A673 (cell line): ENCODE measurements around the gene SLC10A3.

Source experiments
- EZH2 ChIP-seq: fragments of 200-600 bp; sonication (generic); IDR thresholded peaks from 2 replicates; pipeline ENCODE4 v1.6.1; 2017; ENCODE audit warnings: borderline replicate concordance, low read depth, mild to moderate bottlenecking, mixed read lengths, antibody characterized with exemption, low read length; ENCODE audit not compliant: poor library complexity, severe bottlenecking
- TF ChIP-seq, protein P1 (sequence below): fragments of 300-800, 200-600 bp; sonication (generic); conservative IDR thresholded peaks from 2 replicates; pipeline ENCODE4 v1.5.1; 2017; ENCODE audit warnings: low read depth, mild to moderate bottlenecking, antibody characterized with exemption, low read length, moderate library complexity, mixed read lengths

DNA sequence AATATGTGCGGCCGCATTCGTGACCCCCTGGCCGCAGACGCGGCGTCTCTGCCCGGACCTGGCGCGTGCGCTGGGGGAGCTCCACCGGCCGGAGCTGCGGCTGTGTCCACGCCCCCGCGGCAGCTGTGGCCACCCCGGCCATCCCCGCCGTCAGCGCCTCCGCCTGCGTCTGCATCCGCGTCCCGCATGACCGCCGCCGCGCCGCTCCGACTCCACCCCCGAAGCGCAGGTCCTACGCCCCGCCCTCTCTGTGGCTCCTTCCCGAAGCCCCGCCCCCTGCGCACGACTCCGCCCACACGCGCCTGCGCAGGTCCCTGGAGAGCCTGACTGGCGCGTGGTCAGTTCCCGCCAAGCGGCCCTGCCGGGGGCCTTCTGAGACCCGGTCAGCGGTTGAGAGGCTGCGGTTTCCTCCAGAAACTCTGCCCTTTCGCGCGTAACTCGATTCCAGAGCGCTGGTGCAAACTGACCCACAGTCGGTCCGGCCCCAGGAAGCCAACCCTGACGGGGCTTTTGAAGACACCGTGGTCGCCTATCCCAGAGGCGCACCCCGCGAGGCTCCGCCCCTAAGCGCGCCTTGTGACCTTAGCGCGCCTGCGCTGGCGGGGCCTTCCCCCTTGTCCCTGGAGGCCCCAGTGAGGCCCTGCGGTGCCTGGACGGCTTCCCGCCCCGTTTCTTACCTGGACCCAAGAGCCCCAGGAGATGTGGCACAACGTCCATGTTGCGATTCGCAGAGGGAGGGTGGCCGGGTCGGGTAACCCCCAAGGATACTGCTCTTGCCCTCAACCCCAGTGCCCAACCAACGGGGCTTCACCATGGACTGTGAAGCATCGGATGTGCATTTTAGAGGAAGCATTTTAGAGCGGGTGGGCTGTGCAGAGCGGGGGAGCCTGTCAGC lies 11.5 kb downstream of the SLC10A3 start, which contains the start of gene LAGE3:
- TF ChIP-seq, protein P1, sequence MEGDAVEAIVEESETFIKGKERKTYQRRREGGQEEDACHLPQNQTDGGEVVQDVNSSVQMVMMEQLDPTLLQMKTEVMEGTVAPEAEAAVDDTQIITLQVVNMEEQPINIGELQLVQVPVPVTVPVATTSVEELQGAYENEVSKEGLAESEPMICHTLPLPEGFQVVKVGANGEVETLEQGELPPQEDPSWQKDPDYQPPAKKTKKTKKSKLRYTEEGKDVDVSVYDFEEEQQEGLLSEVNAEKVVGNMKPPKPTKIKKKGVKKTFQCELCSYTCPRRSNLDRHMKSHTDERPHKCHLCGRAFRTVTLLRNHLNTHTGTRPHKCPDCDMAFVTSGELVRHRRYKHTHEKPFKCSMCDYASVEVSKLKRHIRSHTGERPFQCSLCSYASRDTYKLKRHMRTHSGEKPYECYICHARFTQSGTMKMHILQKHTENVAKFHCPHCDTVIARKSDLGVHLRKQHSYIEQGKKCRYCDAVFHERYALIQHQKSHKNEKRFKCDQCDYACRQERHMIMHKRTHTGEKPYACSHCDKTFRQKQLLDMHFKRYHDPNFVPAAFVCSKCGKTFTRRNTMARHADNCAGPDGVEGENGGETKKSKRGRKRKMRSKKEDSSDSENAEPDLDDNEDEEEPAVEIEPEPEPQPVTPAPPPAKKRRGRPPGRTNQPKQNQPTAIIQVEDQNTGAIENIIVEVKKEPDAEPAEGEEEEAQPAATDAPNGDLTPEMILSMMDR = no peak
- no peak for TF ChIP-seq EZH2
